ENCODE results near the gene LRRN1.

The LRRN1 gene

GRCh38 chr3:3806092-3806491 is 6.9 kb downstream of the LRRN1 start:
- no peak for TF ChIP-seq CTCF (conservative IDR thresholded peaks at IDR 0.05)
- TF ChIP-seq ZFX (IDR thresholded peaks at IDR 0.05) = no peak

GRCh38 chr3:3806856-3807255 is 7.6 kb downstream of the LRRN1 start:
- TF ChIP-seq CTCF (conservative IDR thresholded peaks at IDR 0.05) (no peak), ZFX (IDR thresholded peaks at IDR 0.05) (no peak)
- H3K27ac ChIP-seq = no peak overlapping the region

More at GRCh38 chr3:3806092-3806491, 6.9 kb downstream of the LRRN1 start:
- H3K27ac ChIP-seq = no peak overlapping the region

- TF ChIP-seq ZFX (IDR thresholded peaks at IDR 0.05) (no peak), CTCF (conservative IDR thresholded peaks at IDR 0.05) (no peak)
- H3K27ac ChIP-seq = no peak overlapping the region
These were observed 13.8 kb downstream of the LRRN1 start for GRCh38 chr3:3813013-3813412.

- H3K27ac ChIP-seq = no peak overlapping the region
- TF ChIP-seq CTCF (conservative IDR thresholded peaks at IDR 0.05) (no peak), ZFX (IDR thresholded peaks at IDR 0.05) (no peak)
These were observed 16.0 kb downstream of the LRRN1 start for GRCh38 chr3:3815206-3815605.

- no peak for TF ChIP-seq ZFX (IDR thresholded peaks at IDR 0.05)
- no peak for TF ChIP-seq CTCF (conservative IDR thresholded peaks at IDR 0.05)
- no peak overlapping the region for H3K27ac ChIP-seq
These were observed 16.8 kb downstream of the LRRN1 start for GRCh38 chr3:3816034-3816433.

GRCh38 chr3:3817865-3818264 is 18.6 kb downstream of the LRRN1 start:
- TF ChIP-seq ZFX (IDR thresholded peaks at IDR 0.05) = no peak
- TF ChIP-seq CTCF (conservative IDR thresholded peaks at IDR 0.05) = no peak
- no peak overlapping the region for H3K27ac ChIP-seq

GRCh38 chr3:3821777-3822176 is 22.5 kb downstream of the LRRN1 start:
- H3K27ac ChIP-seq = no peak overlapping the region
- no peak for TF ChIP-seq CTCF (conservative IDR thresholded peaks at IDR 0.05)
- TF ChIP-seq ZFX (IDR thresholded peaks at IDR 0.05) = no peak
